Fibroblast of the conjunctiva (primary cell): ENCODE results near the gene PSMD1.
"Not testable (repeated sequence)": the region's sequence is repeated elsewhere in the genome, so short reads cannot be mapped to it uniquely, and the experiment has no call there.

ENCODE experiments used
- DNase-seq: peaks from one replicate; pipeline ENCODE4 v3.0.0-alpha.2; 2010; ENCODE audit warnings: low read depth

Gene PSMD1

DNA sequence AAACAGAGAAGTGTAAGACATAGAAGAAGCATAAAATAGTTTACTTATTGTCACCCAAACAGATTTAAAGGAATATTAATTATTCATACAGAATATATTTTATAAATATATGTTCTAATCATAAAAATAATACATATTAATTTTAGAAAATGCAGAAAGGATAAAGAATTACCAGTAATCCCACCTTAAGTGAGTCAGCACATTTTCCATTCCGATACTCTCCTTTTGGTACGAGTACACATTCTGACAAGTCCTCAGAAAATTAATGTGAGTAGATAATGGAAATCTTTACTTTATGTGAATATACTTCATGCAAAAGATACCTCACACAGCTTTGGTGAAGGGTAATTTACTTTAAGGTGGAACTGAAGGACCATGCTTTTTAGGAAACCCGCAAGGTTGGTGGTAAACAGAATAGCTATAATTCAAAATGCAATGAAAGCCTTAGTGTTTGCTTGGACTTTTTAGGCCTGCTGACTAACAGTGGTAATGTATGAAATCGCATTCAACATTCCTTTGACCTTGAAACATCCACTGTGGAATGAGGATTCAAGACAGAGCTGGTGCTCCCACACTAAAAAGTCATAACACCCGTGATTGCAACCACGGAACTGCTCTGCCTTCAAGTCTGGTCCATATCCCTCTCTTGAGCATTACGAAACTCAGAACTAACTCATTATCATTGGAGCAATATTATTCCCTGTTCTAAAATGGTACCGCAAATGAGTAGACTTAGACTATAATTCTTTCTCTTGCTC lies 96.3 kb downstream of the PSMD1 start:
- no peak for DNase-seq

DNA sequence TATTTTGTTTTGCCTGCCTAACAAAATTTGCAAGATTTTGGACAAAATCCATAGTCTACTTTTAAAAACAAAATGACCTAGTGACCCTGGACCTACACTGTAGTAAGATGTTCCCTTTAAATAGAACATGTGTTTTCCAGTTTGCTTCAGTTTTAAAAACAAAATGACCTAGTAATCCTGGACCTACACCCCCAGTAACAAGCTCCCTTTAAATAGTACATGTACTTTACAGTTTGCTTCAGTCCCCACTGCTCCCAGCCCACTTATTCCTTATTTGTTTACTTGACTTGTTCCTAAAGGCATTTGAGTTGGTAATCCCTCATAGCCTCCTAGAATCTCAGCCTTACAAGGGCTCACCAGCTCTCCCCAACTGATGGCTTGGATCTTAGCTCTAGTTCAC lies 102.6 kb downstream of the PSMD1 start:
- no peak for DNase-seq

DNA sequence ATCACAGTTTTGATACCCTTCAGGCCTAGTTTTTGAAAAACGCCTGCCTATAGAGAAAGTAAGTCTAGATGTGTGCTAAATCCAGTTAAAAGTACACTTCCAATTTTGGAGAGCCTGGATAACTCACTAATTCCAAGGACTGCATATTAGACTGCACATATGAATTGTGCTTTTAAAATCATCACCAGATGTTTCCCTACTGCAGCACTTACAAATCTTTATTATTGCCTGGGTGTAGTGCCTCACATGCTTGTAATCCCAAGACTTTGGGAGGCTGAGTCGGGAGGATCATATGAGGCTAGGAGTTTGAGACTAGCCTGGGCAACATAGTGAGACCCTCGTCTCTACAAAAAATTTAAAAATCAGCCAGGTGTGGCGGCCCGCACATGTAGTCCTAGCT lies 104.0 kb downstream of the PSMD1 start:
- DNase-seq, result no peak

DNA sequence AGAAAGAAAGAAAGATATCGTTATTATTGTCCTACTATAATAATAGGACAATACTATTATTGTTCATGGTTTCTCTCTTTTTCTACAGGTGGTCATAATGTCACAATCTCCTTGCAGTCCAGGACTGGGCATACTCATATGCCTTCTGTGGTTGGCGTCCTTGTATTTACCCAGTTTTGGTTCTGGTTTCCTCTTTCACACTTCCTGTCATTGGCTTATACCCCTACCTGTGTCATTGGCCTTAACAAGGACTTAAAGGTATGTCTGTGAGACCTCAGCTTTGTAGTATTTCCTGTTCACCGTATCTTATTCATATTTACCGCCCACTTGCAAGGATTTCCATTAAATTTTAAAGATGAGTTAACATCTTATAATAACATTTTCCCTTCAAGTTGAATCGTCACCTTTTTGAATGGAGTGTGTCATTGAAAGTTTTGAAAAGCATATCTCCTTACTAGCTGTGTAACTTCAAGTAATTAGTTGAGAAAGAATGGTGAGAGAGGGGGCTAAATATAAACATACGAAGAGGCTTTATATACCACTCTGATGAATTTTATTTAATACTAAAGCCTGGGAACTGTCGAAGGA lies 104.7 kb downstream of the PSMD1 start:
- no peak for DNase-seq

DNA sequence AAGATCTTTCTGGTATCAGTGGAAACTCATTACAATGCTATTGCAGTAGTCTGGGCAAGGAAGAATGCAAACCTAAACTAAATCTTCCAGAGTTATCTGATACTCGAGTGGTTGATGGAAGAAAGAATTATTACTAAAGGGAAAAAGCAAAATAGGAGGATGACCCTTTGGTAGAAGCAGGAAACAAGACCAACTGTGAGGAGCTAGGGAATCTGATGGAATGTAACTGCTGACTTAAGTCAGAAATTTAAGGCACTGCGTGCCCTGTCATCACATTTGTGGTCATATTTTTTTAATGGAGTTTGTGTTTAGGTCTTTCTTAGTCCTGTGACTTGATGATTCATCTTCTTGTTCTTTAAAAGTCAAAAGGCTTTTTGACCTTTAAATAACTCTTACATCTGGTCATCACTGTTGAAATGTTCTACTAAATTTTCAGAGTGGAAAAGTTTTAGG lies 105.2 kb downstream of the PSMD1 start:
- peak; percentile 99 for DNase-seq

DNA sequence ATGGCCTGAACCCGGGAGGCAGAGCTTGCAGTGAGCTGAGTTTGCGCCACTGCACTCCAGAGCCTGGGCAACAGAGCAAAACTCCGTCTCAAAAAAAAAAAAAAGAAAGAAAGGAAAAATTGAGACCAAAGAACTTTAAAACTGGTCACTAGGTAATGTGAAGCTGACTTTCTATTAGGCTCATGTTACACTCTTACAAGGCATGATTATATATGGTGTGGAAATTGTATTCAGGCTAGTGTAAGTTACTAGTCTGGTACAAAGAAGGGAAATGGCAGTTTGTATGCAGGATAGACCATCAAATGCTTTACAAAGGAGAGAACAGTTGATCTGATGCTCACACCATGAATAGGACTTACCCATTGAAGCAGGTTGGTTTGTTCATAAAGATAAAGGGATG lies 106.3 kb downstream of the PSMD1 start:
- DNase-seq, result no peak

DNA sequence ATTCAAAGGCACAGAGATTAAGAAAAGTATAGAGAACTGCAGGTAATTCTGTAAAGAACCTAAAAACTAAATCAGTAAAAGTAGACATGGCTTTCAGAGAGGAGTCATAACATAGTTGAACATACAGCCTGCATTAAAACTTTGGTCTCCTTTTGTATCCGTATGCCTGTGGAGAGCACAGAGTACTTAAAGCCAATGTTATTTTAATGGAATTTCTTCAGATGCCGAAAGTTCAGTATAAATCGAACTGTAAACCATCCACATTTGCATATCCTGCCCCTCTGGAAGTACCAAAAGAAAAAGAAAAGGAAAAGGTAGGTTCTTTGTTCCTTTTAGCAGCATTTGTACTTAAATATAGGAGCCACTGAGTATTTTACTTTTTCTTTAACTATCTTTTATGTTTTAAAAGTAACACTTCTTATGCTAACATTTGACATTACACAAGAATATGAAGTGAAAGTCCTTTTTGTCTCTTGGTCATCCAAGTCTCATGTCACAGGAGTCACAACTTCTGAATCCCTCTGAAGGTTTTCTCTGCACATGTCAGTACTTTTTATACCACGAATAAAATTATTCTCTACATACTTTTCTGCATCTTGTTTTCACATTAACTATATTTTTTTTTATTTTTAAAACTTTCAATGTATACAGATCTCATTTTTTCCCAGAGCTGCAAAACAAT lies 106.9 kb downstream of the PSMD1 start:
- DNase-seq, result no peak

DNA sequence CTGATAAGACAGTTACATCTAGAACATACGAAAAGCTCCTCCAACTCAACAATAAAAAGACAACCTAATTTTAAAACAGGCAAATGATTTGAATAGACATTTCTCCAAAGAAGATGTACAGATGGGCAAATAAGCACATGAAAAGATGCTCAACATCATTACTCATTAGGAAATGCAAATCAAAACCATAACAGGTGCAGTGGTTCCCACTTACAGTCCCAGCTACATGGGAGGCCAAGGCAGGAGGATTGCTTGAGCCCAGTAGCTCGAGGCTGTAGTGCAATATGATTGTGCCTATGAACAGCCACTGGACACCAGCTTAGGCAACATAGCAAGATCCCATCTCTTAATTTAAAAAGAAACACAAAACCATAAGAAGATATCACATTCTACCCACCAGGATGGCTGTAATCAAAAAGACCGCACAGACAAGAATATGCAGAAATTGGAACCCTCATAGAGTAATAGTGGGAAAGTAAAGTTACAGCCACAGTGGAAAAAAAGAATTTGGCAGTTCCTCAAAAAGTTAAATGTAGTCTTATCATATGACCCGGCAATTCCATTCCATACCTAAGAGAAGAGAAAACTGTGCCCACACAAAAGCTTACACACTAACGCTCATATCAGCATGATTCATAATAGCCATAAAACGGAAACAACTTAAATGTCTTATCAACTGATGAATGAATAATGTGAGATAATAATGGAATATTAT lies 111.2 kb downstream of the PSMD1 start:
- DNase-seq, result no peak

DNA sequence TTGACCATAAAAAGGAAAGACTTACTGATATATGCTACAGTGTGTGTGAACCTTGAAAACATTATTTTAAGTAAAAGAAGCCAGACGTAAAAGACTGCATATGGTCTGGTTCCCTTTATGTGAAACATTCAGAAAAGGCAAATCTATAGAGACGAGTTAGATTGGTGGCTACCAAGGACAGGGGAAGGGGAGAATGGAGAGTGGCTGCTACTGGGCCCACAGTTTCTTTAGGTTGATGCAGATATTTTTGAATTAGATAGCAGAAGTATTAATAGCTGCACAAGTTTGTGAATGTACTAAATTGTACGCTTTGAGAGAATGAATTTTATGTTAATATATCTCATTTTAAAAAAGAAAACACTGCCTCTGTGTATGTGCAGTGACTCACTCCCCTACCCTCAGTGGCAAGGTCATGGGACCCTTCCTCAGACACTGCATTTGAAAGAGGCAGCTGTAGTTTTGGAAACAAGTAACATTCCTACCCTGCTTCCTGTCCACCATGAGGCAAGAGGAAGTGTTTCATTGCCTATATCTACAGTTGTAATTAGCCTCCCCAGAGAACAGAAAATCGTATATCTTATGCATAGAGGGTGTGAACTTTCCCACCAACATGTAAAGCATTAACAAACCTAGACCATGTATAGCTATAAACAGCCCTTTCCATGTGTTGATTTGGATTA lies 111.9 kb downstream of the PSMD1 start:
- no peak for DNase-seq

DNA sequence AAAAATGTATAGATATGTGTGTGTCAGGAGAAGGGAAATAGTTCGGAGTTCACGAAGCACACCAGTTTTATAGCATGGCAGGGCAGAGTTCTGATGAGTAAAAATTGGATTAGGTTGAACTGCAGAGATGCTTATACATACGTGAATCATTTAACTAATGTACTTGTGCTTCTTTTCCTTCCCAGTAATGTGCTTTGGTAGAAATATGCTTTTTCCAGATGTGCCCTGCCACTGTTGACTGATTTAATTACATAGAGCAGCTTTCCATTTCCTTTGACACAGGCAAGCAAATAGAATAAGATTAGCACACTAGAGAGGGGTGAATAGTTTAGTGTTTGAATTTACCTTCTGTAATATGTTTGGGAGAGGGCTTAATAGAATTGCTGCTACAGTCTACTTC lies 112.8 kb downstream of the PSMD1 start:
- no peak for DNase-seq

DNA sequence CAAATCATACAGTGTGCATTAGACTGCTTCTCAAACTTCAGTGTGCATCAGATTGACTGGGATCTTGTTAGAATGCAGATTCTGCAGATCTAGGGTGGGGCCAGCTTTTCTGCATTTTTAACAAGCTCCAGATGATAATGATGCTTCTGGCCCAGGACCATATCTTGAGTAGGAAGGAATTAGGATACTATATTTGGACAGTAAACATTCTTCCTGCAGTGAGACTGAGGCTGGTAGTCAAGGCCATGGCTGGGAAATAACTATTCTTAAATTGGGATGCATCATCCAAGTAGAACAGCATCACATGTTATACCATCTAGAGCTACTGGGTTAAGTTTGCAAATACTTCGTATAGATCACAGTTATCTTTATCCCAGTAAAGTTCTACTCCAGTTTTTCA lies 113.4 kb downstream of the PSMD1 start:
- peak; percentile 87 for DNase-seq

DNA sequence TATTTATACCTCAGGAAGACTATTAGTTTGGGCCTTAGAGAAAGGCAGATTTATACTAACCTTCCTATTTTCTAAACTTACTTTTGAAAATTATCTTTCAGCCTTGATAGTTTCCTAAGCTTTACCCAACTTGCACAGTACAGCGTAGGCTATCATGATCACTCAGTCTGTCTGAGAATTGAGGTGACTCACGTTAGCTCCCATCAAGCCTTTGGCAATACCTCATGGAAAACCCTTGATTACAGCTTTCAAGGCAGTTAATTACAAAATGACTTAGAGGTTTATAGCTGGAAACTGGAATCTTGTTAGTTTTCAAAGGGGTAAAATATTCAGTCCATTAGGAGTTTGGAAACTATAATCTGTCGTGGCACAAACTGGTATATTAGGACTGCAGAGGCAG lies 115.4 kb downstream of the PSMD1 start:
- DNase-seq, result no peak

DNA sequence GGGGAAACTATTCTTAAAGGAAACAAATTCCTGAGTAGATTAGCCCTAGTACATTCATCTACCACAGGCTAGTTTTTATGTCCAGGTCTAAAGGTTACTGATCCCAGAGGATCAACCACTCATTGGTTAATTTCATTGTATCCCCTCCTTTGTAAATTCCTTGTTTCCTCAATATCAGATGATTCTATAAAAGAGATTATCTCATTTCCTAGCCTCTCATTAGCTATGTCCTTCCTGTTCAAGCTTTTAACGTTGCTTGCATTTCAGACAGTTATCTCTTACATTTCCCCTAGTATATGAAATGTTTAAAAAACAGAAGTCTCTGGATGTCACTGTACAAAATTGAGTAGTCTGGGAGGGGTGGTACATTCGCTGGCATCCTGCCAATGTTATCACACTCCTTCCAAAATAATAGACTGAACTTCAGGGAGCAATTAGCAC lies 117.6 kb downstream of the PSMD1 start:
- DNase-seq, result no peak

DNA sequence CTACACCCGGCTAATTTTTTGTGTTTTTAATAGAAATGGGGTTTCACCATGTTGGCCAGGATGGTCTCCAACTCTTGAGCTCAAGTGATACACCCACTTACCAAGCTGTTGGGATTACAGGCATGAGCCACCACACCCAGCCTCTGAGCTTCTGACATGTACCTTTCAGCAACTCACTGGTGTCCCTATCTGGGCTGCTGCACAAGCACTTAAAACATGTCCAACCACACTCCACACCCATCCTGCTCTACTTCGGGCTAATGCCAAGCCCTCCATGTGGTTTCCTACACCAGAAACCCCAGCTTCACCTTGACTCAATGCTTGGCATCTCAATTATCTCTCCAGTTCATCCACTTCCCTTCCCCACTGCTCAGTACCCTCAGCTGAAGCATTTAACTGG lies 119.4 kb downstream of the PSMD1 start:
- DNase-seq, result no peak

DNA sequence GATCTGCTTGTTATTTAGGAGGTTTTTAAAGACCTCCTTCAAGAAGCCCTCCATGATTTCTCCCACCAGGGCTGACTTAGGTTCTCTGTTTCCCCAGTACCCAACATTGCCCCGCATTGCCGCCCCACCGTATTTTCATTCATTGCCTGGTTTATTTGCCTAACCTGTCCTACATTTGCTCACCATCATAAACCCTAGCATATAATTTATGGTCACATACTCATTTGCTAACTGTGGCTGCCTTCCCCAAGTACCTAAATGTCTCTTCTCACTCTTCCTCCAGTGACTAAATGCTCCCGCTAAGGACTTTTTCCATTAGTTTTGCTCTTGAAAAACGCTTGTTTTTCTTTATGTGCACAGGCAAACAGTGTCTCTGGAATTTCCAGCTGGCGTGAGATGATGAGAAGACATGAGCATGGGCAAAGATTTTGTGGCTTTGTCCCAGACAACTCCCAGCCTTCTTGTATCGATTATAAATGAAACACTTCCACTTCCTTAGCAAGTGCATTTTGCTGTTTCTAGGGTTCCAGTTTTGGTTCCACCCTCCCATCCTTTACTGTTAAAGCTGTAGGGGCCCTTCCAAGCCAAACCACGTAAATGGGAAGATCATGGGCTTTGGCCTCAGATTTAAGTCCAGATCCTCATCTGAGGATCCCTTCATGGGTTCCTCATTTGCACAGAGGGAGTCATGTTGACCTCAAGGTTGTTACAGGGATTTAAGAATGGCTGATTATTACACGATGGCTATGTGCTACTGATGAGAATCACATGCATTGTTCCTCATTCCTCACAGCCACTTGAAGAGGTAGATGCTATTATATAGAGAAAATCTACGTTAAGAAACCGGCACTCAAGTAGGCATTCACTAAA lies 120.7 kb downstream of the PSMD1 start:
- no peak for DNase-seq

DNA sequence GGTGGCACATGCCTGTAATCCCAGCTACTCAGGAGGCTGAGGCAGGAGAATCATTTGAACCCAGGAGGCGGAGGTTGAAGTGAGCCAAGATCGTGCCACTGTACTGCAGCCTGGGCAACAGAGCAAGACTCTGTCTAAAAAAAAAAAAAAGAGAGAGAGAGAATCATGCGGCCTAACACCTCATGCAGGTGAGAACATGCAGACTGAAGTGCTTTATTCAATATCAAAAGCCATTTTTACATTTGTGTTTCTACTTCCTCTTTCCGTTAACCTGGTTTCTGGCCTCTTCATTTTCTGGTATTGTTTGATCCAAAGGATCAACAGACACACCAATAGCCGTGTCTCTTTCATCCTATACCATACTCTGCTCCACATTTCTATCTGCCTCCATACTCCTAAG lies 122.1 kb downstream of the PSMD1 start:
- DNase-seq, result not testable (repeated sequence)

DNA sequence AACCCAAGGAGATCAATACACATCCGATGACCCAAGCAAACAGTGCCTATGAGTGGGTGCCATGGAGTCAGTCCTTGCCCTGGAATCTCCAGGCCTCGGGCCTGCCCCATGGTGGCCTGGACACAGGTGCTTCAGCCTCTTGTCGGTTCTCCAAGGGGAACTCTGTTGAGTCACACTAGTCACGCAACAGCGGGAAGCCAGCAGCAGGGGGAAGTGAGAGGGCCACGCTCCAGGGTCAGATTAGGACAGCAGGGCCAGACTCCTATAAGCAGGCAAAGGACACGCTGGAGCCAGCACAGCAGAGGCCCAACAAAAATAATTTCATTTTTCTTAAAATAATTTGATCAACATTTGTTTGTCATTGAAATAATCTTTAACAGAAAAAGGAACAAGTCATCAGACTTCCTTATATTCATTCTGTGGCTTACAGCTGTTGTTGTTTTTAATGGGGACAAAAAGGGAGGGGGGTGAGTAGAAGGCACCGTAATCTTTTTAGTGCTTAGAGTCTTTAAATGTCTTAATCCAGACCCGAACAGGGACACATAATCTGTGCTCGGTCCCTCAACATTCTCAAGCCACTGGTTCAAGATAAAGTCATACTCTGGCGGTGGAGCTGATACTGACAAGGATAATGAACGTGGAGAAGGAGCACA lies 125.3 kb downstream of the PSMD1 start:
- no peak for DNase-seq

DNA sequence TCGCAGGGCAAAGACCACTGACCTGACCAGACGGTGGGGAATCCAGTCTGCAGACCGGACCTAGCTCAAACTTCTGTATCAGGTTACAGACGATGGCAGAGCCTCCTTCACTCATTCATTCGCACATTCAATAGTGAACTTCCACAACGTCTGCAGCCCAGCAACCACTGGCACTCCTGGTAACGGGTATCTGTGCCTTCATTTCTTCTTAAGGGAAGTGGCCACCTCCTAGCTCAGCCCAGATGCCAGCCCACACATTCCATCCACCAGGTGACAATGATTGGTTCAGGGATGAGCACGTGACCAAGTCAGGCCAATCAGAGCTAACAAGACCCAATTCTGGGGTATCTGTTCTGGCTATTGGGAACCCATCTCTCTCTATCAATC lies 125.8 kb downstream of the PSMD1 start:
- no peak for DNase-seq

DNA sequence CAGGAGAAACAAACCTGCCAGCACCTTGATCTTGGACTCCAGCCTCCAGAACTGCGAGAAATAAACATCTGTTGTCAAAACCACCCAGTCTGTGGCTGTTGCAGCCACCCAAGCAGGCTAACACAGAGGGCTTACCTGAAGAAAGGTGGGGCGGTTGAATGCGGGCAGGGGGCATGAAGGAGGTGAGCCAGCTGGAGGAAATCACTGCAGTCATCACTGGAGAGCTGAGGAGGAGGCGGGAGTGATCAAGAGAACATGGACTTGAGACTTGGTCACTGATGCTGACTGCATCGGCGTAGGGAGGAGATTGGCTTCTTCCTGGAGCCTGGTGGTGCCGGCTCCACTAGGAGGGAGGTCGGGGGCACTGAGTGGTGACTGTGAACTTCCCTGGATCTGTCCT lies 127.2 kb downstream of the PSMD1 start:
- no peak for DNase-seq

DNA sequence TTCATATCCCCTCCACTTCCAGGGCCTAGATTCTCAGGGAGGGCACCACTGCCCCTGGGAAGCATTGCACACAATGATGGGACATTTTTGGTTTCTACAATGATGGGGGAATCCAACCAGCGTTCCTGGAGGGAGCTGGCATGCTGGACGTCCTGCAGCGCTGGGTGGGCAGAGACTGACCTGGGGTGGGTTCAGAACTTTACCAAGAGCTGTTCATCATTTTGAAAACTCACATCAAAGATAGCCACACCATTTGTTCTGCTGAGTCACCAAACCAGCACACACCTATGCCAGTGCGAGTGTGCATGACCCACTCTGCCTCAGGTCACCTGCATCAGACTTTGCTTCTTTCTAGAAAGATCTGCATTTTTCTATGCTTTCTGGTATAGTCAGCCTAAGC lies 127.7 kb downstream of the PSMD1 start:
- no peak for DNase-seq
